GM19351 (cell line): Measurements from ENCODE around the gene ITGAD.
"Not testable (repeated sequence)": the region's sequence is repeated elsewhere in the genome, so short reads cannot be mapped to it uniquely, and the experiment has no call there.

Source experiments
- ATAC-seq: cut with Tn5 transposase; IDR thresholded peaks from one replicate; pipeline ENCODE4 v1.9.1; 2021; ENCODE audit warnings: mild to moderate bottlenecking, moderate library complexity; ENCODE audit not compliant: unreplicated experiment

The ITGAD gene

GRCh38 chr16:31429314-31429713, 36.2 kb downstream of the ITGAD start:
- ATAC-seq = no peak

- ATAC-seq = no peak
These were observed 36.7 kb downstream of the ITGAD start for GRCh38 chr16:31429796-31430195.

- ATAC-seq = no peak
These were observed 37.4 kb downstream of the ITGAD start for GRCh38 chr16:31430380-31431052.

GRCh38 chr16:31435341-31436220, 42.4 kb downstream of the ITGAD start:
- ATAC-seq = no peak

GRCh38 chr16:31436221-31437045, 43.3 kb downstream of the ITGAD start:
- ATAC-seq = no peak

- no peak for ATAC-seq
These were observed 45.3 kb downstream of the ITGAD start for GRCh38 chr16:31438414-31438813.

- ATAC-seq = not testable (repeated sequence)
These were observed 45.9 kb downstream of the ITGAD start for GRCh38 chr16:31439023-31439422.

GRCh38 chr16:31439519-31439918, 46.4 kb downstream of the ITGAD start:
- no peak for ATAC-seq

- ATAC-seq = no peak
These were observed 47.5 kb downstream of the ITGAD start for GRCh38 chr16:31440516-31441184.

GRCh38 chr16:31441956-31442355, 48.8 kb downstream of the ITGAD start:
- ATAC-seq = no peak

GRCh38 chr16:31445931-31446330, 52.8 kb downstream of the ITGAD start:
- ATAC-seq = not testable (repeated sequence)

GRCh38 chr16:31451201-31451600, 58.1 kb downstream of the ITGAD start:
- ATAC-seq = no peak

GRCh38 chr16:31451681-31452351, 58.7 kb downstream of the ITGAD start:
- peak; percentile 64 for ATAC-seq

- ATAC-seq = no peak
These were observed 59.5 kb downstream of the ITGAD start for GRCh38 chr16:31452631-31453106.

GRCh38 chr16:31453255-31454204, 60.4 kb downstream of the ITGAD start:
- ATAC-seq = no peak

GRCh38 chr16:31455601-31456314, 62.6 kb downstream of the ITGAD start:
- no peak for ATAC-seq

GRCh38 chr16:31456988-31457360, 63.8 kb downstream of the ITGAD start:
- ATAC-seq = no peak

- peak; percentile 14 for ATAC-seq
These were observed 65.1 kb downstream of the ITGAD start for GRCh38 chr16:31458073-31458843.
